ENCODE measurements around the gene ASGR1. TPM values are rescaled to one million over a fixed set of nuclear protein-coding genes. Genes with fewer than 3 reads are reported as not detected.

Gene ASGR1
- total RNA-seq: under 1 TPM in 2 of 4 donors, not detected in 2; 0.26 to 0.39 TPM
- polyA plus RNA-seq: under 1 TPM; 0.08 to 0.23 (median 0.21) TPM
- long read RNA-seq, donor 1: 0 reads
- long read RNA-seq, donor 2: 0 reads

DNA sequence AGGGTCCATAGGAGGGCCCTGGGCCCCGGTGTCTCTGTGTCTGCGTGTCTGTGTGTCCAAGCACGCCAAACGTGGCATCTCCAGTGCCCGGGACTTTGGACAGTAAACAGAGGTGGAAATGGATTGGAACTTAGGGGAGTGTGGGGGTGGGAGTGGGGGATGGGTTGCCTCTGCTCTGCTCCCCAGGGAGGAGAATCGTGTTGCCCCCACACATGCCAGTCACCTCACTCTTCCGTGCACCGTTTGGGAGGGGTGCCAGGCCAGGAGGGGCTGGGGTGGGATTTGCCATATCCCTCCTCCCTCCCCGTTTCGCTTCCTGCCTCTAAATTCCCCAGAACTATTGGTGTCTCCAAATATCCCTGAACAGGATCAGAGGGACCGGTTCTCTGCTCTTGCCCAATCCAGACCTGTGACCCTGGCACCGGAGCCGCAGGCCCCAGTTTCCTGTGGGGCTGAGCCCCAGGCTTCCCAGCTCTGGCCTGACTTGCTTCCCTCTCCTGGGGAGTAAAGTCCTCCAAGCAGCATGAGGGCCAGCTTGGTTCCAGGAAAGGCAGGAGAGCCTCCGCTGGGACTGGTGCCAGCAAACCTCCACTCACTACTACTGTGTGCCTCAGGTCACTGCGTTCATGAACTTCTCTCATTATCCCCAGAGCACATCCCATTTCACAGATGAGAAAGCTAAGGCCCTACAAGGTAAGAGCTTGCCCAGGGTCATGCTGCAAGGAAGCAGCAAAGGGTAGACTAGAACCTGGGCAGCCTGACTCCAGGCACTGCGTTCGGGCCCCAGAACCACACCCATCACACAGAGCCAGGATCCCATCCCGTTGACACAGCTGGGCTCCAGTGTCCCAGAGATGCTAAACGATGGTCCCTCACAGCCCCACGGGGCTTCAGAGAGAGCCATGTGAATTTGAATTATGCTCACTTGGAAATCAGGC lies at the start of gene ASGR1:
TSS of gene ASGR1 (minus strand) at position 54 of the 938 bp plus-strand sequence. CDS start 807 bp downstream, outside the sequence.
- peaks cover 8% of the 10 kb centered on the region for H3K4me1 ChIP-seq
- ATAC-seq (peak in 1 of 4 donors; percentile 13), DNase-seq (no peak)
- H3K27me3 ChIP-seq (ENCODE audit: insufficient read depth in 3 of 3, low read length in 2 of 3): peaks cover 0 to 39% (median 14%) of the 10 kb centered on the region in 3 donors
- no peaks in the 10 kb centered on the region for H3K9me3 ChIP-seq
- H3K36me3 ChIP-seq (ENCODE audit: insufficient read depth in 1 of 2, low read depth in 1 of 2): no peaks in the 10 kb centered on the region
- WGBS, 3 donors: 50 to 54% (median 51%) methylated on average over 20 of the region's 20 CpGs
- TF ChIP-seq, protein P1, sequence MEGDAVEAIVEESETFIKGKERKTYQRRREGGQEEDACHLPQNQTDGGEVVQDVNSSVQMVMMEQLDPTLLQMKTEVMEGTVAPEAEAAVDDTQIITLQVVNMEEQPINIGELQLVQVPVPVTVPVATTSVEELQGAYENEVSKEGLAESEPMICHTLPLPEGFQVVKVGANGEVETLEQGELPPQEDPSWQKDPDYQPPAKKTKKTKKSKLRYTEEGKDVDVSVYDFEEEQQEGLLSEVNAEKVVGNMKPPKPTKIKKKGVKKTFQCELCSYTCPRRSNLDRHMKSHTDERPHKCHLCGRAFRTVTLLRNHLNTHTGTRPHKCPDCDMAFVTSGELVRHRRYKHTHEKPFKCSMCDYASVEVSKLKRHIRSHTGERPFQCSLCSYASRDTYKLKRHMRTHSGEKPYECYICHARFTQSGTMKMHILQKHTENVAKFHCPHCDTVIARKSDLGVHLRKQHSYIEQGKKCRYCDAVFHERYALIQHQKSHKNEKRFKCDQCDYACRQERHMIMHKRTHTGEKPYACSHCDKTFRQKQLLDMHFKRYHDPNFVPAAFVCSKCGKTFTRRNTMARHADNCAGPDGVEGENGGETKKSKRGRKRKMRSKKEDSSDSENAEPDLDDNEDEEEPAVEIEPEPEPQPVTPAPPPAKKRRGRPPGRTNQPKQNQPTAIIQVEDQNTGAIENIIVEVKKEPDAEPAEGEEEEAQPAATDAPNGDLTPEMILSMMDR (IDR thresholded peaks at IDR 0.05): no peak
- intact Hi-C loops (cut with DNase I): loop anchor here in 1 of 2 donors (5.0 kb wide), 1 partner anchor 127 kb away; no protein-coding TSS in a partner anchor
- H3K27ac ChIP-seq: no peak within 1 kb of the TSS
- no peak within 1 kb of the TSS for H3K4me3 ChIP-seq

- 89 to 90% (median 89%) methylated on average over 14 of the region's 14 CpGs for WGBS, 3 donors
- no peak for DNase-seq
- Histone ChIP-seq H3K27me3 (ENCODE audit: insufficient read depth in 3 of 3, low read length in 2 of 3) (no peaks in the 10 kb centered on the region), H3K36me3 (ENCODE audit: insufficient read depth in 1 of 2, low read depth in 1 of 2) (peaks cover 7 to 68% of the 10 kb centered on the region in 2 donors), H3K4me3 (no peak overlapping the region), H3K27ac (no peak overlapping the region), H3K4me1 (peaks cover 23% of the 10 kb centered on the region), H3K9me3 (no peaks in the 10 kb centered on the region)
- no peak for ATAC-seq
- TF ChIP-seq, protein P1 (IDR thresholded peaks at IDR 0.05): no peak
- intact Hi-C loops (cut with DNase I): no loop called here
These were observed 49.8 kb upstream of the ASGR1 start for GRCh38 chr17:7228920-7229319.

DNA sequence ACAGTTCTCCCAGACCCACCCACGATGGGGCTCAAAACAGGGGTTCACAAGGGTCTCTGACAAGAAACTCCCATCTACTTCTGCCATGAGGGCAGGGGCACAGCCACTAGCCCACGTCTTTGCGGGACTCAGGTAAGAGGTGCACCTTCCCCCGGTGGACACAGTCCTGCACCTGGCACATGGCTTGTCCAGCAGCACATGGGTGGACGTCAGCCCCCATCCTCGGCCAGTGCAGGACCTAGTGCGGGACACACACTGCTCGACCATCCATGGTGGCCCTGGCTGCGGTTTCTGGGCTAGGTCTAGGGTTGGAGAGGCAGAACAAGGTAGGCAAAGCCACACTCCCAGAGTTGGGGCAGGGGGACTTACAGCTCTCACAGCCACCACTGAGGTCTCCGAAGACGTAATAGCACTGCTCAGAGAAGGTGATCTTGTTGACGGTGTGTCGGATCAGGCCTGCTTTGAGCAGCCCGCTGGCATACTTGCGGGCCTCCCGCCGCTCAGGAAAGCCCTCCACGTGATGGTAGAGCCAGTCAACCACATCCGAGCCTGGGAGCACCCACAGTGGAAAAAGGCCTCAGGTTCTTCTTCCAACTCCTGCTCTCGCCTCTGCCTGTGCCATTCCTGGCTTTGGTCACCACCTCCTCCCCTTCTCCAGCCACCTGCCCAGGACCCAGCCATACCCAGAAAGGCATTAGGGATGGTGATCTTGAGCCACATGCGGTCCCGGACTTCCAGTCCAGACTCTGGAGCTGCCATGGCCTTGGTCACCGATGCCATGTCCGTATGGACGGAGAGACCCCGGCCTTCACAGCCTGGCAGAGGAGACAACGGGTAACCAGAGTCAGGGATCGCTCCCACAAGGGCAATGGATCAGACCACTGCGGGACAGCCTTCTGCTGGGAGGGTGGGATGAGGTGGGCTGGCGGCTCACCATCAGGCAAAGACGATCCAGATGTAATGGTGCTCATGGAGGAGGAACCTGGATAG lies 47.8 kb upstream of the ASGR1 start:
- Histone ChIP-seq H3K4me1 (peaks cover 19% of the 10 kb centered on the region), H3K36me3 (ENCODE audit: insufficient read depth in 1 of 2, low read depth in 1 of 2) (peaks cover 10 to 87% of the 10 kb centered on the region in 2 donors), H3K27me3 (ENCODE audit: insufficient read depth in 3 of 3, low read length in 2 of 3) (no peaks in the 10 kb centered on the region), H3K9me3 (no peaks in the 10 kb centered on the region), H3K4me3 (no peak overlapping the region), H3K27ac (peak overlapping the region; percentile 30)
- intact Hi-C loops (cut with DNase I): no loop called here
- DNase-seq (peak in 1 of 2 donors; percentile 14), ATAC-seq (peak in 1 of 4 donors; percentile 5)
- TF ChIP-seq, protein P1 (IDR thresholded peaks at IDR 0.05): no peak
- WGBS, 3 donors: 85 to 94% (median 89%) methylated on average over 31 of the region's 31 CpGs

DNA sequence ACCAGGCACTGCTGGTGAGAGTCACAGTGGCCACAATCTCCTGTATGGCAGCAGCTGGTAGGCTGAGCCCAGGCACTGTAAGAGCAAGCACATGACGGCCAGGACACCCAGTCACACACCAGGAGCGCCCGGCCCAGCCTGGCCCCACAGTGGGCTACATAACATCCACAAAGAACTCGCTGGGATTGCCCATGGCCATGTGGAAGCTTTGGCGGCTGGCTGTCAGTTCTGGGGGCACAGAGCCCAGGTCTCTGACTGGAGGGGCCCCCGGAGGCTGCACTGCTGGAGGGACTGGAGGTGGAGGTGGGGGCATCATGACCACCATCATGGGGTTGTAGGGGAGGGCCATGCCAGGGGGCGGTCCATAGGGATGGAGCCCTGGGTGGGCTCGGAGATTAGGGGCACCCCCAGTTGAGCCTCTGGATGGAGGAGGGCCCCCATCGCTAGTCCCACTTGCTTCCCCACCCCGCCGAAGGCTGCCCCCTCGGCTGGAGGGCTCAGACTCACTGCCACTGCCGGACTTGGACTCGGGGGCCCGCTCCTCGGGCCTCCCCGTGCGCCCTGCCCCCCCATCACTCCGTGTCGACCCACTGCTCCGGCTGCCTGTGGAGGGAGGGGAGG lies 46.7 kb upstream of the ASGR1 start:
- peak in 3 of 4 donors; percentile 9 to 21 (median 18) for ATAC-seq
- intact Hi-C loops (cut with DNase I): no loop called here
- WGBS, 3 donors: 57 to 77% (median 72%) methylated on average over 13 to 21 of the region's 21 CpGs
- peak overlapping the region; percentile 36 for H3K27ac ChIP-seq
- TF ChIP-seq, protein P1 (IDR thresholded peaks at IDR 0.05): no peak
- no peaks in the 10 kb centered on the region for H3K9me3 ChIP-seq
- H3K36me3 ChIP-seq (ENCODE audit: insufficient read depth in 1 of 2, low read depth in 1 of 2): peaks cover 10 to 98% of the 10 kb centered on the region in 2 donors
- no peak overlapping the region for H3K4me3 ChIP-seq
- DNase-seq: peak in 1 of 2 donors; percentile 18
- no peaks in the 10 kb centered on the region for H3K27me3 ChIP-seq (ENCODE audit: insufficient read depth in 3 of 3, low read length in 2 of 3)
- peaks cover 26% of the 10 kb centered on the region for H3K4me1 ChIP-seq
